Astrocyte of the spinal cord (primary cell): Measurements from ENCODE around the gene C11orf42.

ENCODE experiments used
- DNase-seq: peaks from one replicate; pipeline ENCODE4 v3.0.0; 2011; ENCODE audit warnings: low read depth, low spot score
- H3K4me3 ChIP-seq: 2 replicates; pipeline ENCODE4 v1.5.1; 2011; ENCODE audit warnings: low read depth, mild to moderate bottlenecking, low read length, moderate library complexity
- CTCF ChIP-seq: IDR thresholded peaks from 2 replicates; pipeline ENCODE4 v1.5.1; 2012; ENCODE audit warnings: low read depth, mild to moderate bottlenecking, low read length, inconsistent platforms
- in situ Hi-C: cut with HindIII; loops from 2 replicates; pipeline ENCODE4 v1.10.0; 2017; ENCODE audit warnings: low sequenced_read_pairs

The C11orf42 gene

GRCh38 chr11:6260207-6260726 lies 54.9 kb downstream of the C11orf42 start:
- TF ChIP-seq CTCF = no peak
- no peak overlapping the region for H3K4me3 ChIP-seq
- in situ Hi-C loops = no loop called here
- no peak for DNase-seq
